GM23338 (cell line): ENCODE results near the gene SOWAHC.

Experiments
- EZH2 ChIP-seq: fragments of 200-600 bp; sonication (generic); IDR thresholded peaks from one replicate; pipeline ENCODE4 v1.8.0; 2017; ENCODE audit warnings: antibody characterized with exemption, mild to moderate bottlenecking, low read depth; ENCODE audit not compliant: unreplicated experiment
- EZH2phosphoT487 ChIP-seq: fragments of 200-600 bp; sonication (generic); IDR thresholded peaks from one replicate; pipeline ENCODE4 v1.8.1; 2018; ENCODE audit warnings: antibody characterized with exemption; ENCODE audit not compliant: unreplicated experiment
- TF ChIP-seq, protein P1 (sequence below), 2 experiments: fragments of 200-600 bp in 1 of 2; sonication (generic) in 1 of 2; conservative IDR thresholded peaks; 2 replicates each; pipeline versions ENCODE4 v1.5.1 to v1.6.1; 2016 to 2017; ENCODE audit warnings: antibody characterized with exemption in 2 of 2, low read depth in 2 of 2, mild to moderate bottlenecking in 2 of 2, moderate library complexity in 1 of 2
- TF ChIP-seq, protein P2 (sequence below): IDR thresholded peaks from one replicate; pipeline ENCODE4 v1.6.1; 2018; ENCODE audit warnings: antibody characterized with exemption; ENCODE audit not compliant: unreplicated experiment

DNA sequence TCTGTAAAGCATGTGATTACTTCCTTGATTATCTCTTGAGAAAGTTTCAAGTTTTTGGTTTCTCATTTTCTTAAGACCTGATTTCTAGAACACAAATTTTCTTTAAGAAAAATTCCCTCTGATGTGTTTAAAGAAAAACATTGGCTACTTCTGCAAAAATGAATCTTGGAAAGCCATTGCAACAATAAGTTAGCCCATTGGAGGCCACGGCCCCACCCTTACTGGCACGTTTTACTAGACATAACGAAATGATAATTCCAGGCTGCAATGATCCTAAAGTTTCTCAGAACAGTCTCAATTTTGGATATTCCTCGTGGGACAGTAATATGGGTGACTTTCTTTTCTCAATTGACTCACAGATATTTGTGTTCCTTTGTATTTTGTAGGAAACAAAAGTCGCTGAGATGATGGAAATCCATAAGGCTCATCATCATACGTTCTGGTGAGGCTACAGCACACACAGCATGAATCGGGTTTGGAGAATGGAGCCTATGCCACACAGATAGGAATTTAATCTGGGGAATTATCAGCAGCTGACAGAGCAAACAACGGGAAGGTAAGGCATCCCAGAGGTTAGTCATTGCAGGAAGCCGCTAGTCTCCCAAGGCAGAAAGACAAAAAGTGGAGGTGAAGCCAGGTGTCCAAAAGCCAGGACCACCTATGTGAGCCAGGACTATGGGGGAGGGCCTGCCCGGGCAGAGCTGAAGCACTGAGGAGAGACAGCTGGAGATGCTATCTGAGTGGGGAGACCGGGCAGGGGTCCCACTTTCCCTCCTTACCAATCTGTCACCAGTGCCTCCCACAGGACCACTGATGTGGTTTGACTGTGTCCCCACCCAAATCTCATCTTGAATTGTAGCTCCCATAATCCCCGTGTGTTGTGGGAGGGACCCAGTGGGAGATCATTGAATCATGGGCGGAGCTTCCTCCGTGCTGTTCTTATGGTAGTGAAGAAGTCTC, 35.9 kb downstream of the SOWAHC start:
- no peak for TF ChIP-seq EZH2
- TF ChIP-seq, protein P1, sequence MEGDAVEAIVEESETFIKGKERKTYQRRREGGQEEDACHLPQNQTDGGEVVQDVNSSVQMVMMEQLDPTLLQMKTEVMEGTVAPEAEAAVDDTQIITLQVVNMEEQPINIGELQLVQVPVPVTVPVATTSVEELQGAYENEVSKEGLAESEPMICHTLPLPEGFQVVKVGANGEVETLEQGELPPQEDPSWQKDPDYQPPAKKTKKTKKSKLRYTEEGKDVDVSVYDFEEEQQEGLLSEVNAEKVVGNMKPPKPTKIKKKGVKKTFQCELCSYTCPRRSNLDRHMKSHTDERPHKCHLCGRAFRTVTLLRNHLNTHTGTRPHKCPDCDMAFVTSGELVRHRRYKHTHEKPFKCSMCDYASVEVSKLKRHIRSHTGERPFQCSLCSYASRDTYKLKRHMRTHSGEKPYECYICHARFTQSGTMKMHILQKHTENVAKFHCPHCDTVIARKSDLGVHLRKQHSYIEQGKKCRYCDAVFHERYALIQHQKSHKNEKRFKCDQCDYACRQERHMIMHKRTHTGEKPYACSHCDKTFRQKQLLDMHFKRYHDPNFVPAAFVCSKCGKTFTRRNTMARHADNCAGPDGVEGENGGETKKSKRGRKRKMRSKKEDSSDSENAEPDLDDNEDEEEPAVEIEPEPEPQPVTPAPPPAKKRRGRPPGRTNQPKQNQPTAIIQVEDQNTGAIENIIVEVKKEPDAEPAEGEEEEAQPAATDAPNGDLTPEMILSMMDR (conservative IDR thresholded peaks at IDR 0.05; ENCODE audit: low read depth in 2 of 2) = no peak
- TF ChIP-seq, protein P2, sequence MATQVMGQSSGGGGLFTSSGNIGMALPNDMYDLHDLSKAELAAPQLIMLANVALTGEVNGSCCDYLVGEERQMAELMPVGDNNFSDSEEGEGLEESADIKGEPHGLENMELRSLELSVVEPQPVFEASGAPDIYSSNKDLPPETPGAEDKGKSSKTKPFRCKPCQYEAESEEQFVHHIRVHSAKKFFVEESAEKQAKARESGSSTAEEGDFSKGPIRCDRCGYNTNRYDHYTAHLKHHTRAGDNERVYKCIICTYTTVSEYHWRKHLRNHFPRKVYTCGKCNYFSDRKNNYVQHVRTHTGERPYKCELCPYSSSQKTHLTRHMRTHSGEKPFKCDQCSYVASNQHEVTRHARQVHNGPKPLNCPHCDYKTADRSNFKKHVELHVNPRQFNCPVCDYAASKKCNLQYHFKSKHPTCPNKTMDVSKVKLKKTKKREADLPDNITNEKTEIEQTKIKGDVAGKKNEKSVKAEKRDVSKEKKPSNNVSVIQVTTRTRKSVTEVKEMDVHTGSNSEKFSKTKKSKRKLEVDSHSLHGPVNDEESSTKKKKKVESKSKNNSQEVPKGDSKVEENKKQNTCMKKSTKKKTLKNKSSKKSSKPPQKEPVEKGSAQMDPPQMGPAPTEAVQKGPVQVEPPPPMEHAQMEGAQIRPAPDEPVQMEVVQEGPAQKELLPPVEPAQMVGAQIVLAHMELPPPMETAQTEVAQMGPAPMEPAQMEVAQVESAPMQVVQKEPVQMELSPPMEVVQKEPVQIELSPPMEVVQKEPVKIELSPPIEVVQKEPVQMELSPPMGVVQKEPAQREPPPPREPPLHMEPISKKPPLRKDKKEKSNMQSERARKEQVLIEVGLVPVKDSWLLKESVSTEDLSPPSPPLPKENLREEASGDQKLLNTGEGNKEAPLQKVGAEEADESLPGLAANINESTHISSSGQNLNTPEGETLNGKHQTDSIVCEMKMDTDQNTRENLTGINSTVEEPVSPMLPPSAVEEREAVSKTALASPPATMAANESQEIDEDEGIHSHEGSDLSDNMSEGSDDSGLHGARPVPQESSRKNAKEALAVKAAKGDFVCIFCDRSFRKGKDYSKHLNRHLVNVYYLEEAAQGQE = no peak
- no peak for TF ChIP-seq EZH2phosphoT487
